Ecto neural progenitor cell (in vitro differentiated cells): Measurements from ENCODE around the gene MLPH.

Experiments
- DNase-seq: peaks from one replicate; pipeline ENCODE4 v3.0.0-alpha.2; 2018; ENCODE audit warnings: low spot score

Gene MLPH

GRCh38 chr2:237480556-237480955 lies 6.5 kb upstream of the MLPH start:
- DNase-seq, result no peak

- no peak for DNase-seq
Measured at GRCh38 chr2:237480988-237481525, 6.0 kb upstream of the MLPH start.

- DNase-seq, result no peak
Measured at GRCh38 chr2:237482485-237482884, 4.6 kb upstream of the MLPH start.

GRCh38 chr2:237483018-237483731 lies 3.9 kb upstream of the MLPH start:
- no peak for DNase-seq

- DNase-seq, result no peak
Measured at GRCh38 chr2:237485304-237485703, 1.7 kb upstream of the MLPH start.

- DNase-seq, result no peak
Measured at GRCh38 chr2:237485844-237486243, 1.2 kb upstream of the MLPH start.

- DNase-seq, result no peak
Measured at GRCh38 chr2:237486334-237486818, 675 bp upstream of the MLPH start.

GRCh38 chr2:237487496-237487895 lies 445 bp downstream of the MLPH start:
- no peak for DNase-seq

- DNase-seq, result no peak
Measured at GRCh38 chr2:237488295-237488694, 1.2 kb downstream of the MLPH start.

GRCh38 chr2:237488901-237489860 lies 2.1 kb downstream of the MLPH start:
- peak; percentile 23 for DNase-seq

GRCh38 chr2:237490009-237490711 lies 3.1 kb downstream of the MLPH start:
- DNase-seq, result peak; percentile 29

- no peak for DNase-seq
Measured at GRCh38 chr2:237490795-237491194, 3.7 kb downstream of the MLPH start.

GRCh38 chr2:237491515-237492118 lies 4.6 kb downstream of the MLPH start:
- DNase-seq, result no peak

GRCh38 chr2:237492137-237492890 lies 5.3 kb downstream of the MLPH start:
- no peak for DNase-seq

GRCh38 chr2:237494066-237494465 lies 7.0 kb downstream of the MLPH start:
- no peak for DNase-seq

GRCh38 chr2:237495521-237496117 lies 8.6 kb downstream of the MLPH start:
- no peak for DNase-seq

- no peak for DNase-seq
Measured at GRCh38 chr2:237496428-237496827, 9.4 kb downstream of the MLPH start.

GRCh38 chr2:237497009-237497837 lies 10.2 kb downstream of the MLPH start:
- no peak for DNase-seq

GRCh38 chr2:237497838-237498186 lies 10.8 kb downstream of the MLPH start:
- no peak for DNase-seq

GRCh38 chr2:237498341-237498740 lies 11.3 kb downstream of the MLPH start:
- DNase-seq, result no peak
